Measurements from ENCODE around the gene CDKAL1.

DNA sequence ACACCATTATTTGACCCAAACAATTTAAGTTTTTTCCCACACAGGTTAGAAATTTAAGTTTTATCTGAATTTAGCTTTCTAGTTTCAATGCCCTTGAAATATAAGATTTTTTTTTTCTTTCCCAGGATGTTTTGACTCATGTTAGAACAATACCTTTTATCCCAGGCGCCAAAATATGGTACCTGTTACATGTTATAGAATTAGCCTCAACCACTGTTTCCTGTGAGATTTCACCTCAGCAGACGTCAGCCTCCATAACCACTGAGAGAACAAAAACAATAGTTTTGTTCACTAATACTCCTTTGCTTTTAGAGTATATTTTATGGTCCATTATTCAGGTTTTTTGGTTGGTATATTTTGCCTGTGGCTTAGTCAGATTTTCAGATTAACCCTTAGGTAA lies 302.9 kb downstream of the CDKAL1 start:
- no peak for TF ChIP-seq EZH2phosphoT487 (IDR thresholded peaks at IDR 0.05; ENCODE audit: low read length)
- TF ChIP-seq, protein P1, sequence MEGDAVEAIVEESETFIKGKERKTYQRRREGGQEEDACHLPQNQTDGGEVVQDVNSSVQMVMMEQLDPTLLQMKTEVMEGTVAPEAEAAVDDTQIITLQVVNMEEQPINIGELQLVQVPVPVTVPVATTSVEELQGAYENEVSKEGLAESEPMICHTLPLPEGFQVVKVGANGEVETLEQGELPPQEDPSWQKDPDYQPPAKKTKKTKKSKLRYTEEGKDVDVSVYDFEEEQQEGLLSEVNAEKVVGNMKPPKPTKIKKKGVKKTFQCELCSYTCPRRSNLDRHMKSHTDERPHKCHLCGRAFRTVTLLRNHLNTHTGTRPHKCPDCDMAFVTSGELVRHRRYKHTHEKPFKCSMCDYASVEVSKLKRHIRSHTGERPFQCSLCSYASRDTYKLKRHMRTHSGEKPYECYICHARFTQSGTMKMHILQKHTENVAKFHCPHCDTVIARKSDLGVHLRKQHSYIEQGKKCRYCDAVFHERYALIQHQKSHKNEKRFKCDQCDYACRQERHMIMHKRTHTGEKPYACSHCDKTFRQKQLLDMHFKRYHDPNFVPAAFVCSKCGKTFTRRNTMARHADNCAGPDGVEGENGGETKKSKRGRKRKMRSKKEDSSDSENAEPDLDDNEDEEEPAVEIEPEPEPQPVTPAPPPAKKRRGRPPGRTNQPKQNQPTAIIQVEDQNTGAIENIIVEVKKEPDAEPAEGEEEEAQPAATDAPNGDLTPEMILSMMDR (IDR thresholded peaks at IDR 0.05; ENCODE audit: low read length) = no peak
